Esophagus squamous epithelium (tissue), 5 donors: Measurements from ENCODE around the gene PRMT5. TPM values are rescaled to one million over a fixed set of nuclear protein-coding genes. Genes with fewer than 3 reads are reported as not detected.

Source experiments
- DNase-seq: peaks from one replicate; lab custom pipeline; 2025; lab: John Stamatoyannopoulos, UW
- H3K27ac ChIP-seq, 4 donors: fragments of 200-600 bp; sonication (generic); one replicate each; pipeline ENCODE4 v1.5.1; 2016 to 2019; ENCODE audit warnings: mild to moderate bottlenecking in 1 of 4
- H3K27me3 ChIP-seq, 4 donors: fragments of 200-600 bp; sonication (generic); 1 replicate in 3 of 4; 2 replicates in 1 of 4; pipeline versions ENCODE4 v1.5.1 to v1.6.0; 2017 to 2021; ENCODE audit warnings: antibody characterized with exemption in 1 of 4
- H3K36me3 ChIP-seq, 3 donors: fragments of 200-600 bp; sonication (generic); one replicate each; pipeline ENCODE4 v1.5.1; 2016 to 2019
- H3K4me1 ChIP-seq, 3 donors: fragments of 200-600 bp; sonication (generic); one replicate each; pipeline ENCODE4 v1.5.1; 2017 to 2019
- H3K4me3 ChIP-seq, 4 donors: fragments of 200-600 bp; sonication (generic); 1 replicate in 3 of 4; 2 replicates in 1 of 4; pipeline ENCODE4 v1.5.1; 2016 to 2019; ENCODE audit warnings: mild to moderate bottlenecking in 2 of 4, moderate library complexity in 1 of 4
- H3K9me3 ChIP-seq, 3 donors: fragments of 200-600 bp; sonication (generic); one replicate each; pipeline ENCODE4 v1.5.1; 2016 to 2019
- POLR2A ChIP-seq, 4 donors: fragments of 450-650 bp; IDR thresholded peaks; one replicate each; pipeline ENCODE4 v1.6.1; 2017; ENCODE audit warnings: antibody characterized with exemption in 4 of 4, mild to moderate bottlenecking in 4 of 4, moderate library complexity in 3 of 4
- WGBS, 2 donors: methylation state at CpG; one replicate each; pipeline ENCODE4 v1.1.5; 2018; 5-methylcytosine and 5-hydroxymethylcytosine counted together
- intact Hi-C: fragments of 100-400 bp; cut with DNase I; formaldehyde crosslinking; loops from one replicate; pipeline ENCODE4 v1.15.0; 2022
- total RNA-seq, 4 donors: library from RNA; depleted of rRNA; stranded (reverse); fragments of >200 nt; gene quantifications; one replicate each; pipeline ENCODE4 v1.1.0, GENCODE V29; 2016
- TF ChIP-seq, protein P1 (sequence below), 6 experiments: fragments of 450-650 bp in 4 of 6; fragments of 200-600 bp in 2 of 6; sonication (generic) in 2 of 6; IDR thresholded peaks; one replicate each; pipeline ENCODE4 v1.5.1; 2016 to 2019; ENCODE audit warnings: antibody characterized with exemption in 6 of 6, mild to moderate bottlenecking in 4 of 6, moderate library complexity in 4 of 6
- donor health status: DM: yes; HTN: yes; CAD: no.

Gene PRMT5
- total RNA-seq, 4 donors from 2014 or later, result 36.5 to 75.0 (median 66.1) TPM

DNA sequence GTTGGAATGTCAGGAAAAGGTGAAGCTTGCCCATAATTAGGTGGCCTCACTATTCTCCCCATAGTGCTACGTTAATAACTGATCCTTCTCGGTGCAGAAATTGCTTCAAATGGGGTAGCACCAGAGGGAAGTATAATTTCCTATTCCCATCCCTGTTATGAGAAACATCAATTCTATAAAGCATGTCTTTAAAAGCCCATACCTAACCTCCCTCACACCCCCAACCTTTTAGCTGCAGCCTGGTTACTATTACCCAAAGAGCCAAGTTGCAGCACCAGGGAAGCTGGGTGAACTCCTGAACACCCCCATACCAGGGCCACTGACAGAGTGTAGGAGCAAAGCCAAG is 25.5 kb downstream of the PRMT5 start:
- Histone ChIP-seq H3K4me1 (peaks cover 0 to 43% (median 8%) of the 10 kb centered on the region in 3 donors), H3K27ac (peak overlapping the region; percentile 9 to 84 (median 78)), H3K9me3 (no peaks in the 10 kb centered on the region), H3K4me3 (no peak overlapping the region), H3K36me3 (peaks cover 42 to 97% (median 66%) of the 10 kb centered on the region in 3 donors), H3K27me3 (no peaks in the 10 kb centered on the region)
- 56 to 71% methylated on average over 2 of the region's 2 CpGs for WGBS, 2 donors
- intact Hi-C loops, result no loop called here
- DNase-seq, result no peak
- TF ChIP-seq, protein P1, sequence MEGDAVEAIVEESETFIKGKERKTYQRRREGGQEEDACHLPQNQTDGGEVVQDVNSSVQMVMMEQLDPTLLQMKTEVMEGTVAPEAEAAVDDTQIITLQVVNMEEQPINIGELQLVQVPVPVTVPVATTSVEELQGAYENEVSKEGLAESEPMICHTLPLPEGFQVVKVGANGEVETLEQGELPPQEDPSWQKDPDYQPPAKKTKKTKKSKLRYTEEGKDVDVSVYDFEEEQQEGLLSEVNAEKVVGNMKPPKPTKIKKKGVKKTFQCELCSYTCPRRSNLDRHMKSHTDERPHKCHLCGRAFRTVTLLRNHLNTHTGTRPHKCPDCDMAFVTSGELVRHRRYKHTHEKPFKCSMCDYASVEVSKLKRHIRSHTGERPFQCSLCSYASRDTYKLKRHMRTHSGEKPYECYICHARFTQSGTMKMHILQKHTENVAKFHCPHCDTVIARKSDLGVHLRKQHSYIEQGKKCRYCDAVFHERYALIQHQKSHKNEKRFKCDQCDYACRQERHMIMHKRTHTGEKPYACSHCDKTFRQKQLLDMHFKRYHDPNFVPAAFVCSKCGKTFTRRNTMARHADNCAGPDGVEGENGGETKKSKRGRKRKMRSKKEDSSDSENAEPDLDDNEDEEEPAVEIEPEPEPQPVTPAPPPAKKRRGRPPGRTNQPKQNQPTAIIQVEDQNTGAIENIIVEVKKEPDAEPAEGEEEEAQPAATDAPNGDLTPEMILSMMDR (IDR thresholded peaks at IDR 0.05), result no peak
- TF ChIP-seq POLR2A (IDR thresholded peaks at IDR 0.05), result no peak

DNA sequence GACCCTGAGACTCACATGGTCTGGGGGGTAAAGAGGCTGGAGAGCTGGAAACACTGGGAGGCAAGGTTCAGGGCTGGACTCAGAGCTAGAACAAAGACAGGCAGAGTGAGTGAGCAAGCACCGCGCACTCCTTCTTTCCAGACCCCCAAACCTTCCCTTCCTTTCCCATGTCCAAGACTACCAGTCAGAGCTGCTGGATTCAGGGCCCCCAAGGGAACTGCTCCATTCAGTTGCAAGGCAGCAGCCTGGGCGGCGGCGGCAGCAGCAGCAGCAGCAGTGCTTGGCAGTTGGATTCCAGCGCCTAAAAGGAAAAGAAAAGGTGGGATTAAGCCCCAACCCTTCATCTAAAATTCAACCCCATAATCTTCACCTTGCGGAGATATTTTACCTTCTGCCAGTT is 27.4 kb downstream of the PRMT5 start:
- TF ChIP-seq POLR2A (IDR thresholded peaks at IDR 0.05), result no peak
- TF ChIP-seq, protein P1 (IDR thresholded peaks at IDR 0.05), result no peak
- Histone ChIP-seq H3K27me3 (no peaks in the 10 kb centered on the region), H3K9me3 (no peaks in the 10 kb centered on the region), H3K4me3 (no peak overlapping the region), H3K4me1 (peaks cover 0 to 41% (median 8%) of the 10 kb centered on the region in 3 donors), H3K36me3 (peaks cover 33 to 78% (median 51%) of the 10 kb centered on the region in 3 donors), H3K27ac (peak overlapping the region in 1 of 4 donors; percentile 83)
- DNase-seq, result no peak
- intact Hi-C loops, result no loop called here
- WGBS, 2 donors, result 76 to 91% methylated on average over 4 to 7 of the region's 7 CpGs

DNA sequence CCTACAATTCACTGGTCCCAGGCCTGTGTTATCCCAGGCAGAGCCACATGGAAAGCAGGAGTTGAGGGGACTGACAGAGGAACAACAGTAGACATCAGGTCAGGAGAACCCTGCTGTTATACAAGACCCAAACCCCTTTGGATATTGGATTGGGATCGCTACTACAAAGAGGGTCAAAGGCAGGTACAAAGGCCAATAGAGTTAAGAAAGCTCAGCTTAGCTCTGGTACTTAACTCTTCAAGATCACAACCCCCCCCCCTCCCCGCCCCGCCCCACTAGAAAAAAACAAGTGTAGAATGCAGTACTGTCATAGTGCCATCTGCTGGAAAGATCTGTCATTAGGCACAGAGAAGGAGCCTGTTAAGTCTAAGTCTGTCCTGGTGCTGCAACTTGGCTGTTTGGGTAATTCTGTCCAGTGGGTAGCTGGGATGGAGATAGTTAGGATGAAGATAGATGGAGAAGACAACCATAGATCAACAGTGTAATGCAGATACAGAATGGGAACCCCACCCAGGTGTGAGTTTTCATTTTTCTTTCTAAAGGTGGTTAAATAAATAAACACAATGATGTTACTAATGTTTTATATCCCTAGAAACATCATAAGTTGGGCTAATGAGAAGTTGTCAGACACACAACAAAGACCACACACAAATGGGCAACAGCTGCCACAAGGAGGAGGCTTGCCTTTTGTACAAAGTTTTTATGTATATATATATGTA is 28.9 kb downstream of the PRMT5 start:
- Histone ChIP-seq H3K4me1 (peaks cover 0 to 41% (median 8%) of the 10 kb centered on the region in 3 donors), H3K4me3 (no peak overlapping the region), H3K36me3 (peaks cover 22 to 62% (median 37%) of the 10 kb centered on the region in 3 donors), H3K9me3 (no peaks in the 10 kb centered on the region), H3K27ac (peak overlapping the region; percentile 18 to 66 (median 60)), H3K27me3 (no peaks in the 10 kb centered on the region)
- TF ChIP-seq POLR2A (IDR thresholded peaks at IDR 0.05), result no peak
- TF ChIP-seq, protein P1 (IDR thresholded peaks at IDR 0.05), result peak; percentile 24 to 58 (median 44)
- intact Hi-C loops, result no loop called here
- no peak for DNase-seq
- WGBS, 2 donors, result 20 to 33% methylated on average over 1 to 3 of the region's 3 CpGs

DNA sequence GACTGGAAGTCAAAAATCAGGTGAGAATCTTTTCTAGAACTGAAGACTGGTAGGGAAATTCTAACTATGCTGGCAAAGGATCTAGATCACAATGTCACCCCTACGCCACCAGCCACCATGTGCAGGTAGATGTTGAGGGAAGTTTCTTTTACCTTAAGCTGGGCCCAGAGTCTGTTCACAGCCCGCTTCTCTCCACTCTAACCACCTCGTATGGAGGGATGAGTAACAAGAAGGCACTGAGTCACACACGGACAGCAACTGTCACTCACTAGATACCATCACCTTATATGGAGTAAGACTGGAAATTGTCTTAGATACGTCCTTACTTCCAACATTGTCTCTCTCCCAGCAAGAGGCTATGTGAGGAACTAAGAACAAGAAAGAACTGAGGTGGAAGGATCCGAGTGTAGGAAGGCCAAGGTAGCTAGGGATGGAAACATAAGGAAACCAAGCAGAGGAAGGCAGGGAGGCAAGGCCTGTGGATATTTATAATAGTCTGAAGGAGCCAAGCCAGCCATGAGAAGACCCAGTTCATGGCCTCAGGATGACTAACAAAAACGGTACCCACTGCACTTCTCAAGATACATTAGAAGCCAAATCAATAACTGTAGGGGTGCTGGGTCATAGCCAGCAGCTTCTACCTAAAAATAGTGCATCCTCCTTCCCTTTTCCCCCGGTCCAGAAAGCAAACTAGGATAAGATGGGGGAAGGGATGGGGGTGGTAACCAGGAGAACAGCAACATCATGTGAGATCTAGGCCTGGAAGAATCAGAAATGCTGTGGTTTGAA is 30.7 kb downstream of the PRMT5 start:
- DNase-seq, result no peak
- H3K27ac ChIP-seq, result peak overlapping the region in 1 of 4 donors; percentile 41
- intact Hi-C loops, result no loop called here
- H3K4me1 ChIP-seq, result peaks cover 0 to 33% (median 3%) of the 10 kb centered on the region in 3 donors
- H3K9me3 ChIP-seq, result no peaks in the 10 kb centered on the region
- H3K27me3 ChIP-seq, result no peaks in the 10 kb centered on the region
- 49 to 54% methylated on average over 7 to 8 of the region's 8 CpGs for WGBS, 2 donors
- H3K4me3 ChIP-seq, result no peak overlapping the region
- TF ChIP-seq, protein P1 (IDR thresholded peaks at IDR 0.05), result no peak
- TF ChIP-seq POLR2A (IDR thresholded peaks at IDR 0.05), result no peak
- peaks cover 14 to 44% (median 22%) of the 10 kb centered on the region in 3 donors for H3K36me3 ChIP-seq

DNA sequence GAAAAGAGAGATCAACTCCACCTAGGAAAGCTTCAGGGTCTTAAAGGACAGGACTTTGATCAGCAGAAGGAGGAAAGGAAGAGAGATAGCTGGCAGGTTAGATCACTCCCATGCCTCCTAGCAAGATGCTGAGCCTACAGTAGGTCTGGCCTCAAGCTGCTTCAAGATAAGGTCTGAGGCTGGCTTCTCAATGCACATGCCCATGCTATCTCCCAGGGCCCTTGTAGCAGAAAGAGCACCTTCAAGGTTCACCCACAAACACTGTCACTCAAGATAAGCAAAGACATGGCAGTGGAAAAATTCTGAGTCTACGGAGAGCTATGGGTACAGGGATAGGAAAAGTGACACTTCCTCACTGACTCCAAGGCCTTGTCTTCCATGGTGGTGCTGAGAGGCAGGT is 31.8 kb downstream of the PRMT5 start:
- WGBS, 2 donors, result 90 to 100% methylated on average over 1 of the region's 1 CpG
- Histone ChIP-seq H3K4me1 (peaks cover 0 to 21% (median 0%) of the 10 kb centered on the region in 3 donors), H3K27ac (no peak overlapping the region), H3K27me3 (no peaks in the 10 kb centered on the region), H3K36me3 (peaks cover 14 to 33% (median 19%) of the 10 kb centered on the region in 3 donors), H3K4me3 (no peak overlapping the region), H3K9me3 (no peaks in the 10 kb centered on the region)
- no peak for DNase-seq
- TF ChIP-seq POLR2A (IDR thresholded peaks at IDR 0.05), result no peak
- TF ChIP-seq, protein P1 (IDR thresholded peaks at IDR 0.05), result no peak
- intact Hi-C loops, result no loop called here
